ENCODE results near the gene ZBTB37.
"Not testable (repeated sequence)": the region's sequence is repeated elsewhere in the genome, so short reads cannot be mapped to it uniquely, and the experiment has no call there.

ZBTB37 gene

GRCh38 chr1:173903827-173904531, 35.8 kb downstream of the ZBTB37 start:
- no peak for DNase-seq

GRCh38 chr1:173913111-173913510, 44.9 kb downstream of the ZBTB37 start:
- no peak for DNase-seq

GRCh38 chr1:173914366-173914871, 46.2 kb downstream of the ZBTB37 start:
- DNase-seq, result no peak

- no peak for DNase-seq
Observed at GRCh38 chr1:173915596-173915995, 47.4 kb downstream of the ZBTB37 start.

GRCh38 chr1:173916667-173917066, 48.5 kb downstream of the ZBTB37 start:
- DNase-seq, result no peak

- DNase-seq, result no peak
Observed at GRCh38 chr1:173917149-173917548, 49.0 kb downstream of the ZBTB37 start, which contains the start of gene SERPINC1. Gene SERPINC1 (minus strand): TSS chr1:173917327. CDS start chr1:173917259, 68 bp downstream.

- no peak for DNase-seq
Observed at GRCh38 chr1:173917635-173918493, 49.7 kb downstream of the ZBTB37 start.

- no peak for DNase-seq
Observed at GRCh38 chr1:173920861-173921260, 52.7 kb downstream of the ZBTB37 start.

GRCh38 chr1:173925306-173926242, 57.4 kb downstream of the ZBTB37 start:
- DNase-seq, result no peak

- DNase-seq, result not testable (repeated sequence)
Observed at GRCh38 chr1:173930541-173930940, 62.4 kb downstream of the ZBTB37 start.

- DNase-seq, result no peak
Observed at GRCh38 chr1:173934440-173934839, 66.3 kb downstream of the ZBTB37 start.

- DNase-seq, result no peak
Observed at GRCh38 chr1:173937062-173937461, 68.9 kb downstream of the ZBTB37 start.

GRCh38 chr1:173946380-173946921, 78.3 kb downstream of the ZBTB37 start:
- no peak for DNase-seq

GRCh38 chr1:173948594-173948993, 80.4 kb downstream of the ZBTB37 start:
- no peak for DNase-seq
